H1 (cell line): ENCODE measurements around the gene HMGA1. TPM values are rescaled to one million over a fixed set of nuclear protein-coding genes. Genes with fewer than 3 reads are reported as not detected.
A peak's percentile ranks its signal among the peaks of the same experiment; 100 is the strongest.

ENCODE experiments used
- CTCF ChIA-PET: fragments of 300-600 bp; sonication (Branson Sonifier 250); formaldehyde crosslinking; loops from one replicate; lab custom pipeline; 2021; ENCODE audit not compliant: partially characterized antibody; lab: Charles Lee
- POLR2A ChIA-PET: fragments of 300-600 bp; sonication (Branson Sonifier 250); formaldehyde crosslinking; loops from one replicate; lab custom pipeline; 2021; ENCODE audit warnings: inconsistent platforms; ENCODE audit not compliant: partially characterized antibody; lab: Charles Lee
- DNase-seq, 2 experiments: peaks; one replicate each; pipeline versions ENCODE4 v3.0.0 to v3.0.0-alpha.2; 2010 to 2022; ENCODE audit warnings: low spot score in 2 of 2, low read depth in 1 of 2, mixed read lengths in 1 of 2
- FAIRE-seq: peaks from 2 replicates; lab custom pipeline; 2011; peaks lifted over from hg19 to GRCh38; lab: Jason Lieb, UNC
- H2AFZ ChIP-seq: 2 replicates; pipeline ENCODE4 v1.8.1; 2012; ENCODE audit warnings: low read length, inconsistent platforms
- H2AK5ac ChIP-seq: 2 replicates; pipeline ENCODE4 v1.6.1; 2013; ENCODE audit warnings: low read depth, low read length
- H2BK120ac ChIP-seq: replicated peaks from 2 replicates; pipeline ENCODE3; 2013; ENCODE audit warnings: low read depth, low read length, inconsistent platforms
- H2BK12ac ChIP-seq: 2 replicates; pipeline ENCODE4 v1.6.1; 2013; ENCODE audit warnings: low read depth, low read length
- H2BK15ac ChIP-seq: 2 replicates; pipeline ENCODE4 v1.6.1; 2013; ENCODE audit warnings: low read length
- H2BK20ac ChIP-seq: 2 replicates; pipeline ENCODE4 v1.6.1; 2013; ENCODE audit warnings: low read length
- H2BK5ac ChIP-seq: 2 replicates; pipeline ENCODE4 v1.6.1; 2013; ENCODE audit warnings: low read depth, low read length
- H3K14ac ChIP-seq: 2 replicates; pipeline ENCODE4 v1.6.1; 2013; ENCODE audit warnings: inconsistent platforms; ENCODE audit not compliant: insufficient read length
- H3K18ac ChIP-seq: 2 replicates; pipeline ENCODE4 v1.6.1; 2013; ENCODE audit warnings: low read length; ENCODE audit errors: extremely low read depth
- H3K23ac ChIP-seq: 2 replicates; pipeline ENCODE4 v1.6.1; 2013; ENCODE audit warnings: inconsistent platforms; ENCODE audit not compliant: insufficient read length
- H3K23me2 ChIP-seq: 2 replicates; pipeline ENCODE4 v1.6.1; 2013; ENCODE audit warnings: low read depth, low read length
- H3K27ac ChIP-seq: 2 replicates; pipeline ENCODE4 v1.6.1; 2011; ENCODE audit warnings: low read depth, low read length, inconsistent platforms
- H3K27me3 ChIP-seq, 4 experiments: replicated peaks in 1 of 4; 1 replicate in 1 of 4; 2 replicates in 3 of 4; pipeline versions ENCODE4 v1.6.1 to v1.8.1; 2011 to 2013; ENCODE audit warnings: low read length in 3 of 4, mild to moderate bottlenecking in 3 of 4, inconsistent platforms in 2 of 4, mixed read lengths in 2 of 4, moderate library complexity in 1 of 4; ENCODE audit not compliant: control insufficient read depth in 3 of 4, insufficient read depth in 3 of 4; ENCODE audit errors: extremely low read depth in 1 of 4
- H3K36me3 ChIP-seq, 4 experiments: 2 replicates each; pipeline versions ENCODE4 v1.6.1 to v1.8.1; 2011 to 2013; ENCODE audit warnings: mild to moderate bottlenecking in 4 of 4, low read length in 3 of 4, moderate library complexity in 2 of 4, control low read depth in 1 of 4, inconsistent platforms in 1 of 4; ENCODE audit not compliant: insufficient read depth in 4 of 4, control insufficient read depth in 2 of 4
- H3K4ac ChIP-seq: replicated peaks from 2 replicates; pipeline ENCODE3; 2013; ENCODE audit warnings: low read length, low read depth, mixed read lengths, inconsistent platforms; ENCODE audit not compliant: insufficient read length
- H3K4me1 ChIP-seq, 4 experiments: replicated peaks in 1 of 4; 1 replicate in 1 of 4; 2 replicates in 3 of 4; pipeline versions ENCODE4 v1.6.1 to v1.8.1; 2011 to 2013; ENCODE audit warnings: low read length in 3 of 4, inconsistent platforms in 2 of 4, mixed read lengths in 1 of 4; ENCODE audit not compliant: insufficient read depth in 4 of 4, control insufficient read depth in 3 of 4
- H3K4me2 ChIP-seq, 2 experiments: 2 replicates each; pipeline versions ENCODE4 v1.6.1 to v1.8.1; 2011 to 2013; ENCODE audit warnings: low read depth in 2 of 2, low read length in 2 of 2, control low read depth in 1 of 2, inconsistent platforms in 1 of 2, mild to moderate bottlenecking in 1 of 2; ENCODE audit not compliant: insufficient read depth in 1 of 2
- H3K4me3 ChIP-seq, 4 experiments: fragments of 200-600, 300-600 bp in 1 of 4; sonication (generic), shearing (Covaris generic), sonication (Bioruptor Twin) in 1 of 4; 2 replicates each; pipeline versions ENCODE4 v1.5.1 to v1.8.1; 2011 to 2016; ENCODE audit warnings: low read length in 4 of 4, low read depth in 3 of 4, control low read depth in 2 of 4, inconsistent platforms in 2 of 4, mild to moderate bottlenecking in 2 of 4, mixed read lengths in 1 of 4, moderate library complexity in 1 of 4; ENCODE audit not compliant: insufficient read depth in 2 of 4; ENCODE audit errors: extremely low read depth in 1 of 4
- H3K56ac ChIP-seq: replicated peaks from 2 replicates; pipeline ENCODE3; 2013; ENCODE audit warnings: low read depth, mild to moderate bottlenecking, mixed read lengths, low read length, inconsistent platforms; ENCODE audit not compliant: insufficient read length
- H3K79me1 ChIP-seq: 2 replicates; pipeline ENCODE4 v1.6.1; 2013; ENCODE audit warnings: low read depth, low read length, control low read depth
- H3K79me2 ChIP-seq, 2 experiments: 2 replicates each; pipeline versions ENCODE4 v1.6.1 to v1.8.1; 2012 to 2013; ENCODE audit warnings: low read length in 2 of 2, mild to moderate bottlenecking in 2 of 2, inconsistent platforms in 1 of 2; ENCODE audit not compliant: insufficient read depth in 2 of 2, control insufficient read depth in 1 of 2
- H3K9ac ChIP-seq, 4 experiments: replicated peaks in 1 of 4; 1 replicate in 1 of 4; 2 replicates in 3 of 4; pipeline versions ENCODE4 v1.6.1 to v1.8.1; 2011 to 2013; ENCODE audit warnings: low read depth in 3 of 4, low read length in 3 of 4, control low read depth in 2 of 4, mild to moderate bottlenecking in 2 of 4, moderate library complexity in 2 of 4, inconsistent platforms in 1 of 4; ENCODE audit errors: extremely low read depth in 1 of 4
- H3K9me3 ChIP-seq, 2 experiments: 2 replicates each; pipeline versions ENCODE4 v1.6.1 to v1.8.1; 2012 to 2013; ENCODE audit warnings: mild to moderate bottlenecking in 2 of 2, moderate library complexity in 2 of 2, control low read depth in 1 of 2, inconsistent platforms in 1 of 2, low read depth in 1 of 2, low read length in 1 of 2, mixed read lengths in 1 of 2; ENCODE audit not compliant: insufficient read depth in 2 of 2
- H4K20me1 ChIP-seq, 2 experiments: replicated peaks in 1 of 2; 2 replicates each; pipeline versions ENCODE3 to v1.8.1; 2011 to 2013; ENCODE audit warnings: inconsistent platforms in 2 of 2, low read length in 2 of 2, mild to moderate bottlenecking in 1 of 2; ENCODE audit not compliant: insufficient read depth in 2 of 2, control insufficient read depth in 1 of 2
- H4K5ac ChIP-seq: 2 replicates; pipeline ENCODE4 v1.6.1; 2013; ENCODE audit warnings: low read length, low read depth, mixed read lengths, inconsistent platforms; ENCODE audit not compliant: insufficient read length
- H4K8ac ChIP-seq: 2 replicates; pipeline ENCODE4 v1.8.0; 2013; ENCODE audit warnings: mild to moderate bottlenecking, moderate library complexity, low read length, inconsistent platforms; ENCODE audit not compliant: insufficient read depth; ENCODE audit errors: extremely low read depth
- H4K91ac ChIP-seq: replicated peaks from 2 replicates; pipeline ENCODE3; 2013; ENCODE audit warnings: low read length, mixed read lengths, inconsistent platforms; ENCODE audit not compliant: insufficient read length
- BACH1 ChIP-seq: IDR thresholded peaks from 2 replicates; pipeline ENCODE4 v1.6.1; 2012; ENCODE audit warnings: low read length, improper control_type of control experiment
- BRCA1 ChIP-seq: IDR thresholded peaks from 2 replicates; pipeline ENCODE4 v1.6.1; 2012; ENCODE audit warnings: low read depth, low read length, improper control_type of control experiment
- CTCF ChIP-seq, 3 experiments: IDR thresholded peaks; 1 replicate in 2 of 3; 2 replicates in 1 of 3; pipeline versions ENCODE4 v1.5.1 to v1.6.1; 2011; ENCODE audit warnings: low read length in 3 of 3, mild to moderate bottlenecking in 3 of 3, inconsistent platforms in 2 of 3, low read depth in 1 of 3, moderate library complexity in 1 of 3; ENCODE audit not compliant: insufficient read depth in 1 of 3; ENCODE audit errors: control extremely low read depth in 1 of 3
- POLR2A ChIP-seq, 2 experiments: IDR thresholded peaks; 1 replicate in 1 of 2; 2 replicates in 1 of 2; pipeline ENCODE4 v1.6.1; 2011; ENCODE audit warnings: low read depth in 2 of 2, low read length in 2 of 2, mild to moderate bottlenecking in 2 of 2; ENCODE audit errors: control extremely low read depth in 1 of 2
- POLR2AphosphoS5 ChIP-seq: IDR thresholded peaks from 2 replicates; pipeline ENCODE4 v1.6.1; 2011; ENCODE audit warnings: low read depth, low read length
- RAD21 ChIP-seq, 2 experiments: IDR thresholded peaks in 1 of 2; conservative IDR thresholded peaks in 1 of 2; 2 replicates each; pipeline ENCODE4 v1.6.1; 2011; ENCODE audit warnings: low read depth in 2 of 2, low read length in 2 of 2, improper control_type of control experiment in 1 of 2, inconsistent platforms in 1 of 2, mild to moderate bottlenecking in 1 of 2, moderate library complexity in 1 of 2
- RNF2 ChIP-seq: fragments of 200-900, 300-1000 bp; sonication (generic); IDR thresholded peaks from 2 replicates; pipeline ENCODE4 v1.7.1; 2016; ENCODE audit warnings: borderline replicate concordance, low read depth, mild to moderate bottlenecking, antibody characterized with exemption, low read length; ENCODE audit not compliant: poor library complexity, severe bottlenecking; ENCODE audit errors: missing control alignments
- whole genome bisulfite sequencing, 2 experiments: shearing (Covaris generic) in 1 of 2; methylation state at CpG; one replicate each; pipeline versions ENCODE4 v1.1.6 to v1.1.7; 2013 to 2015; ENCODE audit warnings: low lambda C conversion rate in 2 of 2, mixed read lengths in 2 of 2, inconsistent platforms in 1 of 2, low coverage in 1 of 2, missing lambda C conversion rate in 1 of 2; ENCODE audit not compliant: insufficient replicate concordance in 2 of 2, insufficient coverage in 1 of 2, insufficient read length in 1 of 2; ENCODE audit errors: extremely low coverage in 1 of 2, missing lambda C conversion rate in 1 of 2; 5-methylcytosine and 5-hydroxymethylcytosine counted together
- polyA plus RNA-seq, 7 experiments: library from polyadenylated mRNA; depleted of rRNA in 3 of 7; stranded (reverse) in 5 of 7; unstranded in 2 of 7; fragments of >200 nt in 5 of 7; fragments of 200-250 nt in 2 of 7; gene quantifications; 1 replicate in 5 of 7; 2 replicates in 1 of 7; 4 replicates in 1 of 7; pipeline versions ENCODE4 v1.2.1 to v1.2.3, GENCODE V29; 2011 to 2013; ENCODE audit warnings: missing spikeins in 2 of 7, mixed read lengths in 2 of 7
- total RNA-seq: library from RNA; stranded (reverse); fragmentation: NEBNext Ultra II Directional; extraction: Animal tissue kit (Norgen Biotek cat#: 25700); gene quantifications from 2 replicates; pipeline ENCODE4 v1.2.1, GENCODE V29; 2021

Gene HMGA1
- total and polyA plus RNA-seq, 2 of the 8 experiments (the other 6 are each of a cell fraction or from before 2014, with no cell fraction given), result 1,557 to 2,636 TPM

GRCh38 chr6:34243901-34244884 is 7.5 kb downstream of the HMGA1 start:
- Histone ChIP-seq H2BK5ac (no peak overlapping the region), H3K23ac (no peak overlapping the region), H2BK20ac (no peak overlapping the region), H2AFZ (no peak overlapping the region), H3K36me3 (peaks cover 39 to 59% (median 53%) of the 10 kb centered on the region in 4 experiments), H3K79me1 (peaks cover 12% of the 10 kb centered on the region), H2BK15ac (no peak overlapping the region), H2BK120ac (no peak overlapping the region), H3K79me2 (peaks cover 21 to 31% of the 10 kb centered on the region in 2 experiments), H3K4me3 (no peak overlapping the region), H4K91ac (no peak overlapping the region), H3K18ac (no peak overlapping the region), H3K23me2 (peaks cover 6% of the 10 kb centered on the region), H3K9me3 (no peaks in the 10 kb centered on the region), H3K4ac (no peak overlapping the region), H3K4me2 (no peak overlapping the region; a peak in 1 of 4 replicates), H3K27ac (peak overlapping the region; percentile 11; the same call in 1 of the 2 replicates), H3K56ac (no peak overlapping the region), H4K20me1 (peaks cover 57 to 63% of the 10 kb centered on the region in 2 experiments), H3K14ac (no peak overlapping the region), H2BK12ac (no peak overlapping the region), H4K8ac (no peak overlapping the region; the same call in 1 of the 2 replicates), H3K27me3 (no peaks in the 10 kb centered on the region), H4K5ac (no peak overlapping the region), H3K4me1 (peaks cover 10 to 43% (median 28%) of the 10 kb centered on the region in 4 experiments), H3K9ac (no peak overlapping the region), H2AK5ac (no peak overlapping the region)
- ChIA-PET CTCF (interaction anchor here (0.7 to 2.4 kb wide), 14 partner anchors 11 to 170 kb away, joined by 3 to 23 read pairs (median 4); no protein-coding TSS in a partner anchor), POLR2A (interaction anchor here (0.7 to 11.0 kb wide), 20 partner anchors 7 to 181 kb away, joined by 3 to 212 read pairs (median 5); partner anchors contain the start of gene HMGA1)
- 90% methylated on average over 13 of the region's 19 CpGs; no CpG with 5 or more reads in 1 of the 2 experiments for WGBS, 2 experiments
- FAIRE-seq (no peak), DNase-seq (no peak)
- TF ChIP-seq POLR2A (IDR thresholded peaks at IDR 0.05; ENCODE audit: control extremely low read depth in 1 of 2, low read depth in 2 of 2, low read length in 2 of 2) (peak in 1 of 2 experiments; percentile 42; a peak in 2 of 3 replicates), BRCA1 (no peak), POLR2AphosphoS5 (peak; percentile 76), RNF2 (no peak), RAD21 (IDR thresholded peaks at IDR 0.05 in 1 of 2, conservative IDR thresholded peaks at IDR 0.05 in 1 of 2; ENCODE audit: low read depth in 2 of 2, low read length in 2 of 2) (peak; percentile 16 to 36; a peak in 1 of 4 replicates), CTCF (IDR thresholded peaks at IDR 0.05; ENCODE audit: control extremely low read depth in 1 of 3, insufficient read depth in 1 of 3, low read depth in 1 of 3, low read length in 3 of 3) (peak in 2 of 3 experiments; percentile 27 to 59; a peak in 2 of 4 replicates), BACH1 (peak; percentile 88)
